NCI-H1694 treated with DMSO at 0.1 percent for 48 hours (cell line): ENCODE results near the gene APRT.

Experiments used
- DNase-seq: peaks from one replicate; lab custom pipeline; 2025; lab: John Stamatoyannopoulos, UW

Gene APRT, protein sequence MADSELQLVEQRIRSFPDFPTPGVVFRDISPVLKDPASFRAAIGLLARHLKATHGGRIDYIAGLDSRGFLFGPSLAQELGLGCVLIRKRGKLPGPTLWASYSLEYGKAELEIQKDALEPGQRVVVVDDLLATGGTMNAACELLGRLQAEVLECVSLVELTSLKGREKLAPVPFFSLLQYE

DNA sequence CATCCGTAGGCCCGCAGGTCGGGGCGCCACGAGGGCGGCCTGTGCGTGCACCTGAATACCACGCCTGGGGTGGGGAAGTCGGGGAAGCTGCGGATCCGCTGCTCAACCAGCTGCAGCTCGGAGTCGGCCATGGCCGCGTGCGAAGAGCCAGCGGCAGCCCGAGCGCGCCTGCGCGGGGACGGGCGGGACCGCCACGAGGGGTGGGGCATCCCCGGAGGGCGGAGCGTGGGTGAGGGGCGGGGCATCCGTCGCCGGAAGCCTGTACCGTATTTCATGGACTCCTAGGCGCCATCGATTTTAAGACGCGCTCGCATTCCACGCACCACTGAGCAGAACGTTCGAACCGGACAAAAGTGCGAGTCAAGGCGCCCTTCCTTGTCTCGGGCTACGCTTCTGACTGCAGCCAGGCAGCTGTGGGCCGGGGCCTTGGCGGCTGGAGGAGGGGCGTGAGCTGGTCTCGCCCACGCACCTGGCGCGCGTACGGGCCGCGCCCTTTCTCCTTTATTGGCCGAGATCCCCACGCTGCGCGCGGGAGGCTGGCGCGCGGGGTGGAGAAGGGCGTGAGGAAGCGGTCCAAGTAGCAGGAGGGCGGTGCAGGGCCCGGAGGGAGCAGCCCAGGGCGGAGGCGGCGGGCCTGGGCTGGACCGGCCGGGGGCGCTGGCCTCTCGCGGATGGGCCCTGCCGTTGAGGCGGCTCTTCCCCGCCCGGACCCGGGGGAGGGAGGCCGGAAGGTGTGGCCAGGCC is at the start of gene APRT:
TSS of gene APRT (minus strand) at position 160 of the 744 bp plus-strand sequence. CDS start at position 131, 29 bp downstream.
- peak; percentile 61 for DNase-seq

- DNase-seq, result no peak
Observed at GRCh38 chr16:88861359-88861758, 49.6 kb upstream of the APRT start.

GRCh38 chr16:88859381-88860091 is 47.8 kb upstream of the APRT start:
- no peak for DNase-seq

GRCh38 chr16:88857728-88858339 is 46.1 kb upstream of the APRT start:
- DNase-seq, result peak; percentile 8

DNA sequence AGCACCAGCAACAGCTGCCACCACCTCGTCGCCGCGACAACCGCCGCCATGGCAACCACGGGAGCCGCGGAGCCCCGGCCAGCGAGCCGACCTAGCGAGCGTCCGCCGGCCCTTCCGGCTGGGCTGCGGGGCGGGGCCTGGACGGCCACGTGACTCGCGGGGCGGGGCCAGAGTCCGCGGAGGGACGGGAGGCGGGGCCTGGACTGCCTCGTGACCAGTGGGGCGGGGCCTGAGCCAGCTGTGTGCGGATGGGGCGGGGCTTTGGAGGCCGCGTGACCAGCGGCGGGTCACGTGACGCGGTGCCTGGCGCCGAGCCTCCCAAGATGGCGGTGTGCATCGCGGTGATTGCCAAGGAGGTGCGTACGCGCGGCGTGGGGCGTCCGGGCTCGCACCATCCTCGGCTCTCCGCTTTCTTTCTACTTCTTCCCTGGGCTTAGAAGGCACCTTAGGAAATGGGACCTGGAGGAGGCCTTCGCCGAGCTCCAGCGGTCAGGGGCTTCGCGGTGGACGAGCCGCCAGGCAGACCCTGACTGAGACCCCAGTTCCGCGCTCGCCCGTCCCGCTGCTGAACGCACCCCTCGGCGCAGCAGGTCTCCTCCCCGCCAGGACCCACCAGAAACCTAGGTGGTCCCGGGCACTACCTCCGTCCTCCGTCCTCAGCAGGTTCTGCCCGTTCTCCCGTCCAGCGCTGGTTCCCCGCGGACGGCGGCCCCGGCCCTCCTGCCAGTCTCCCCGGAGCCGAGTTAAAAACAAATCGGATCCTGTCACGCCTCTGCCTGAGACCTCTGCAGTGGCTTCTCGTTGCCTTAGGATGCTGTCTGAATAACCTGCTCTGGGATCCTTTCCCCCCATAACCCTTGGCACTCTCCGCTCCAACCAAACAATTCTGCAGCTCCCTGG is 45.4 kb upstream of the APRT start, which contains the start of the genes GALNS and TRAPPC2L:
TSS of gene GALNS (minus strand) at position 120 of the 900 bp plus-strand sequence. CDS start at position 50, 70 bp downstream.
TSS of gene TRAPPC2L (plus strand) at position 300 of the 900 bp plus-strand sequence. CDS start at position 324, 24 bp downstream.
- peak; percentile 73 for DNase-seq

DNA sequence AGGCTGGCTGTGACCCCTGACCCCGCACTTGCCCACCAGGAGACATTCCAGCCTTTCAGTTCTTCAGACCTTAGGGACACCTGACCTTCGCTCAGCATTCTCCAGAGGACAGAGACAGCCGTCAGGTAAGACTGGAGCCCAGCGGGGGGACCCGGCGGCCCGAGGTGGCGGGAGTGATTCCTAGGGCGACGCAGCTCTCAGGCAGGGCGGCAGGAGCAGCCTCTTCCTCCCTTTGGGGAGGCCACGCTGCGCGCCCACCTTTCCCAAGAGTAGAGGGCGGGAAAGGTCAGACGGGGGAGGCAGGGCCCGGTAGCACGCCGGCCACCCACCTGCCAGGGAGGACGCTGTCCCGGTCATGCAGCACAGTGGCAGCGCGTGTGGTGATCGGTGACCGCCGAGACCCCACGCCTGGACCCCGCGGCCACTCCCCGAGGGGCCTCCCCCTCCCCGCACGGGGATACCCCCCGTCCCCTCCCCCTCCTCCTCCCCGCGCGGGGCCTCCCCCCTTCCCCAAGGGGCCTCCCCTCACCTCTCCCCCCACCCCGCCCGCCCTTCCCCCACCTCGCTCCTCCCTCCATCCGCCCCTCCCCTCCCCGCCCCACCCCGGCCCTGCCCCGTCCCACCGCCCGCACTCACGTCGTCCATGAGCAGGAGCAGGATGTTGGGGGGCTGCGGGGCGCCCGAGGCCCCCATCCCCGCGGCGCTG is 44.5 kb upstream of the APRT start:
- DNase-seq, result no peak

DNA sequence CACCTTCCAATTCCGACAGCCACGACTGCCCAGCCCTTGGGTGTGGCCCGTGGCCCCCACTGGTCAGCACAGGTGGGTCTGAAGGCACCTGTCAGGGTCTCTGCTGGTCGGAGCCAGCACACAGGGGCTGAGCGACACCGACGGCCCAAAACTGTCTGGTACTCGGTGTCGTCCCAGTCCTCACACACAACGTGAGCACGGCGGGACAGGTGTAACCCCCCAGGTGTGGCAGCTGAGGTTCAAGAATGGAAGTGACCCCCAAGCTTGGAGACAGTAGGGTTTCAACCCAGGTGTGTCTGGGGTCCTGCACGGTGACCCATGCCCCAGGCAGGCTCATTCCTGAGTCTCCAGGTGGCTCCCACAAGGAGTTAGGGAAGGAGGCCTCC is 44.0 kb upstream of the APRT start:
- DNase-seq, result no peak

DNA sequence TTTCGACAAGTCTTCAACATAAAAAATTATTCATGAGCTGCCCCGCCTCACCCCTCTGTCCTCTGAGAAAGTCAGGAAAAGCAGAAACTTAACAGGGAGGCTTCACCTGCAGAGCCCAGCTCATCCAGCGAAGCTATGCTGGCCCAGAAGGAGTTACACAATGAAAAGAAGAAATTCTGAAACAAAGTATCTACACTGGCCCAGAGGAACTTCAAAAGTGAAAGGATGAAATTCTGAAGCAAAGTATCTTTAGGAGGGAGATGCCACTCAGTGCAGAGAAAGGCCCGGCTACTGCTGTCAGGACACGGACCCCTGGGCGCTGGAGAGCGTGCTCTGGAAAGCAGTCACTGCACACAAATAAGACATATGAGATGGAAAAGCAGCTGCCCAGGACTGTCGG is 43.4 kb upstream of the APRT start:
- no peak for DNase-seq

DNA sequence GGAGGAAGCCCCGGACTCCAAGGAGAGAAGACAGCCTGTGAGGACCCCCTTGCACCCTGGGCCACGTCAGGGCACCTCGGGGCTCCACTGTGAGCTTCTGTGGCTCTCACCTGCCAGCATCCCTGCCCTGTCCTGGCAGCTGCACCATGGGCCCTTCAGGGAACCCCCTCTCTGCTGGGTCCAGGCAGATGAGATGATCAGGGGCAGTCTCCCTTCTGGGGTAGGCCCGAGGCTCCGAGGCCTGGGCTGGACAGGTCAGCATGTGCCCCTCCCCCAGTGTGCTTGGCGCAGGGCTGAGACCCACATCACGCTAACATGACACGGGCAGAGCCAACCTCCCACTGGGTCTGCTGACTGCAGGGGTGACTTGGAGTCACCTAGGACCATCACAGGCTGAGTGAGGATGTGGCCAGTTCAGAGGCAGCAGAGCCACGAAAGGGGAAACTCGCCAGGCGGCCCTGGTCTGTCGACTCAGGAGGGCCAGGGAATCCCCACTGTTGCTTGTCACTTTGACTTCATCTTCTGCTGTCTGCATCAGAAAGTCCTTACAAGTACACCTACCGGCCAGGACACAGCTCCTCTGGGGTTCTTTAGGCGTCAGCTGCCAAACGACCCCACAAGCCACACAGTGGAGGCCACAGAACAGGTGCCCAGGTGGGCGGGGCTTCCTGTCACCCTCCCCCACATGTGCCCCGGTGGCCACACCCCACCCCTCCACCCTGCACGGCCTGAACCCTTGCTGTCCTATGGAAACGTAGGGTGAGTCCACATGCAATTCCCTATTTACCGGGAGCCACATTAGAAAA is 42.8 kb upstream of the APRT start:
- DNase-seq, result no peak

DNA sequence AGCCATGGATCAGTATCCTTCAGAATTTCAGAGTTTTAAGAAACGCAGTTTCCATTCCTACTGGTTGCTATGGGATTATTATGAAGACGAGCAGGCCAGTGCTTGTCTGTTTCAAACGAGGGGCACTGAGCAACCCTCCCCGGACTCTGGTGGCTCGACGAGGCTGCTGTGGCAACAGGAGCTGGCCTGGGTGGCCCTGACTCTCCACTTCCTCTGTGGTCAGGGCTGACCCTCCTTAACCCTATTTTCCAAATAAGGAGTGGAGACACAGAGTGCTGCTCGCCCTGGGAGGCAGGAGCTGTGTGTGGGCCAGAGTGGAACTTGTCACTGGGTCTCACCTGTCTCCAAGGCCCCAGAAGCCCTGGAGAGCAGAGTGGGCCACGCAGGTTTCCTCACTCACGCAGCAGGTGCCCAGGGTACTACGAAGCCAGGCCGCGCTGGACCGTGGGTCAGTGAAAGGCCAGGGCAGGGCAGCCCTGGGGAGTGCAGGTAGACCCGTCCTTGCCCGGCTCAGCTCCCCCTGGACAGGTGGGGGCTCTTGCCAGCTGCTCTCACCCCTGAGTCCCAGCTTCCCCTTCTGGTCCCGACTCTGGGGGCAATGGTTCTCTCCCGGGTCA is 41.7 kb upstream of the APRT start:
- no peak for DNase-seq

- no peak for DNase-seq
Observed at GRCh38 chr16:88851616-88852015, 39.9 kb upstream of the APRT start.

- no peak for DNase-seq
Observed at GRCh38 chr16:88850531-88851199, 38.9 kb upstream of the APRT start.

GRCh38 chr16:88848557-88848956 is 36.8 kb upstream of the APRT start:
- no peak for DNase-seq

- no peak for DNase-seq
Observed at GRCh38 chr16:88847654-88848053, 35.9 kb upstream of the APRT start.

GRCh38 chr16:88846088-88846487 is 34.4 kb upstream of the APRT start:
- DNase-seq, result no peak

GRCh38 chr16:88844419-88845036 is 32.8 kb upstream of the APRT start:
- DNase-seq, result no peak

GRCh38 chr16:88843256-88843655 is 31.5 kb upstream of the APRT start:
- no peak for DNase-seq

DNA sequence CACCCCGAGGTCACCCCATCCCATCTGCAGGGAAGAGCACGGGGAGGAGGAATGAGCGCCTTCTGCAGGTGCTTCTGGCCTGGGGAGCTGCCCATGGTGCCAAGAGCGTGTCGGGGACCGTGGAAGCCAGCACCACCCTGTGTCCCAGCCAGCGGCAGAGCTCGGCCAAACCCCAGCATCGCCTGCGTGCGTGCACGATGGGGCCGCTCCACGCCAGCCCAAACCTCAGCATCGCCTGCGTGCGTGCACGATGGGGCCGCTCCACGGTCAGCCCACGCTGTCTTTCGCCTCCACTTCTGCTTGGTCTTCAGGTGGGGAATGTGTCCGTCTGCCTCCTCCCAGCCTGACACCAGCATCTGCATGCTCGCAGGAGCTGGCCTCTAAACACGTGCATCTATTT is 31.1 kb upstream of the APRT start:
- DNase-seq, result no peak
